Measurements from ENCODE around the gene BICDL2. TPM values are rescaled to one million over a fixed set of nuclear protein-coding genes. Genes with fewer than 3 reads are reported as not detected.

Gene BICDL2
- polyA plus RNA-seq, 1 donor = 14.0 TPM

Other genes starting within 250 kb of the BICDL2 start
- gene PRSS33, start 249.4 kb downstream of the BICDL2 start, polyA plus RNA-seq = 0.13 TPM
- gene PRSS41, start 238.5 kb downstream of the BICDL2 start, polyA plus RNA-seq = not detected
- gene PRSS21, start 219.7 kb downstream of the BICDL2 start, polyA plus RNA-seq = 0.49 TPM
- 4.3 TPM for gene ZG16B, start 206.6 kb downstream of the BICDL2 start, polyA plus RNA-seq
- 0.63 TPM for gene PRSS22, start 178.8 kb downstream of the BICDL2 start, polyA plus RNA-seq
- 9.4 TPM for gene FLYWCH2, start 153.7 kb downstream of the BICDL2 start, polyA plus RNA-seq
- 22.0 TPM for gene FLYWCH1, start 125.0 kb downstream of the BICDL2 start, polyA plus RNA-seq
- gene KREMEN2, start 72.7 kb downstream of the BICDL2 start, polyA plus RNA-seq = 0.66 TPM
- 16.4 TPM for gene PAQR4, start 67.6 kb downstream of the BICDL2 start, polyA plus RNA-seq
- 11.0 TPM for gene PKMYT1, start 56.5 kb downstream of the BICDL2 start, polyA plus RNA-seq
- gene CLDN9, start 24.0 kb downstream of the BICDL2 start, polyA plus RNA-seq = 5.2 TPM
- gene CLDN6, start 18.8 kb downstream of the BICDL2 start, polyA plus RNA-seq = 26.0 TPM
- gene TNFRSF12A, start 16.6 kb downstream of the BICDL2 start, polyA plus RNA-seq = 48.4 TPM
- 57.8 TPM for gene HCFC1R1, start 13.0 kb downstream of the BICDL2 start, polyA plus RNA-seq
- 46.7 TPM for gene THOC6, start 12.9 kb downstream of the BICDL2 start, polyA plus RNA-seq
- gene MMP25, start 9.6 kb upstream of the BICDL2 start, polyA plus RNA-seq = 4.3 TPM
- gene IL32, start 28.7 kb upstream of the BICDL2 start, polyA plus RNA-seq = 174 TPM
- gene ZSCAN10, start 62.4 kb upstream of the BICDL2 start, polyA plus RNA-seq = 0.66 TPM
- gene ZNF205, start 75.6 kb upstream of the BICDL2 start, polyA plus RNA-seq = 12.8 TPM
- gene ZNF213, start 98.1 kb upstream of the BICDL2 start, polyA plus RNA-seq = 11.6 TPM
- not detected for gene OR1F1, start 151.3 kb upstream of the BICDL2 start, polyA plus RNA-seq
- gene ZNF200, start 198.2 kb upstream of the BICDL2 start, polyA plus RNA-seq = 10.8 TPM
- 0.45 TPM for gene MEFV, start 219.7 kb upstream of the BICDL2 start, polyA plus RNA-seq
- 42.8 TPM for gene ZNF263, start 246.5 kb upstream of the BICDL2 start, polyA plus RNA-seq